Measurements from ENCODE around the gene LYZ.
"Not testable (repeated sequence)": the region's sequence is repeated elsewhere in the genome, so short reads cannot be mapped to it uniquely, and the experiment has no call there.

LYZ gene

DNA sequence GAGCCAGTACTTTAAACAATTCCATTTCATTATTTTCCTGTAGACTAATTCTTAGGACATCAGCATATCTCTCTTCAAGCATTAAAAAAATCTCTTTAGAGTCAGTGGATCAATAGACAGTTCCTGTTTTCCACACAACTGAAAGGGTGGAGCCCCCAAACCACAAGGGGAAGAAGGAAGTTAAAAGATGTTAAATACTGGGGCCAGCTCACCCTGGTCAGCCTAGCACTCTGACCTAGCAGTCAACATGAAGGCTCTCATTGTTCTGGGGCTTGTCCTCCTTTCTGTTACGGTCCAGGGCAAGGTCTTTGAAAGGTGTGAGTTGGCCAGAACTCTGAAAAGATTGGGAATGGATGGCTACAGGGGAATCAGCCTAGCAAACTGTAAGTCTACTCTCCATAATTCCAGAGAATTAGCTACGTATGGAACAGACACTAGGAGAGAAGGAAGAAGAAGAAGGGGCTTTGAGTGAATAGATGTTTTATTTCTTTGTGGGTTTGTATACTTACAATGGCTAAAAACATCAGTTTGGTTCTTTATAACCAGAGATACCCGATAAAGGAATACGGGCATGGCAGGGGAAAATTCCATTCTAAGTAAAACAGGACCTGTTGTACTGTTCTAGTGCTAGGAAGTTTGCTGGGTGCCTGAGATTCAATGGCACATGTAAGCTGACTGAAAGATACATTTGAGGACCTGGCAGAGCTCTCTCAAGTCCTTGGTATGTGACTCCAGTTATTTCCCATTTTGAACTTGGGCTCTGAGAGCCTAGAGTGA is at the start of gene LYZ:
TSS of gene LYZ (plus strand) at position 220 of the 777 bp plus-strand sequence. CDS start at position 248, 28 bp downstream.
- DNase-seq, result no peak

DNA sequence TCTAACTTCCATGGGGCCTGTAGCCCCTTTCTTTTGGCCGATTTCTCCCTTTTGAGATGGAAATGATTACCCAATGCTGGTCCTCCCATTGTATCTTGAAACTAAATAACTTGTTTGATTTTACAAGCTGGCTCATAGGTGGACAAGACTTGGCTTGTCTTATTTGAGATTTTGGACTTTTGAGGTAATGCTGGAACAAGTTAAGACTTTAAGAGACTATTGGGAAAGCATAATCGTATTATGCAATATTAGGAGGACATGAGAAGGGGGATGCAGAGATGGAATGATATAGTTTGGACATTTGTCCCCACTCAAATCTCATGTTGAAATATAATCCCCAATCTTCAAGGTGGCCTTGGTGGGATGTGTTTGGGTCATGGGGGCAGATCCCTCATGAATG is 49.2 kb upstream of the LYZ start:
- no peak for DNase-seq

DNA sequence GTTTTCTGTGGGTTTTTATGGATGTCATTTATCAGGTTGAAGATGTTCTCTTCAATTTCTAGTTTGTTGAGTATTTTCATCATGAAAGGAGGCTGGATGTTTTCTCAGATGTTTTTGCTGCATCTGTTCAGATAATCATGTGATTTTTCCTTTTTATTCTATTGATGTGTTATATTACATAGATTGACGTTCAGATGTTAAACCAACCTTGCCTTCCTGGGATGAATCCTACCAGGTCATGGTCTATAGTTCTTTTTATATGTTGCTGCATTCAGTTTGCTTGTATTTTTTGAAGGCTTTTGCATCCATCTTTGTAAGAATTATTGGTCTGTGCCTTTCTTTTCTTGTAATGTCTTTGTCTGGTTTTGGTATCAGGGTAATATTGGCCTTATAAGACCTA is 43.9 kb upstream of the LYZ start:
- DNase-seq, result no peak

DNA sequence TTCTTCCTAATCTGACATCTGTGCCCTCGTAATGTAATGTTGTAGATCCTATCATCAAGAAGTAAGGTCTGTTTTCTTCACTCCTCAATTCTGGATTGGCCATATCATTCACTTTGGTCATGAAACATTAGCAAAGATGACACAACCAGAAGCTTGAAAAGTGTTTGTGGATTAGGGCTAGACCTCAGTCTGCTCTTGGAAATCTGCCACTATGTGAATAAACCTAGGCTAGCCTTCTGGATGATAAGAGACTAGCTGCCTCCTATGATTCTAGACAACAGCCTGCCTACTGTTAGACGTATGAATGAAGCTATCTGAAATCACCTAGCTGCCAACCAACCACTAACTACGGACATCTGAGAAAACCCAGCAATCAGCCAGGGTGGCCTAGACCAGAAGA is 38.7 kb upstream of the LYZ start:
- no peak for DNase-seq

DNA sequence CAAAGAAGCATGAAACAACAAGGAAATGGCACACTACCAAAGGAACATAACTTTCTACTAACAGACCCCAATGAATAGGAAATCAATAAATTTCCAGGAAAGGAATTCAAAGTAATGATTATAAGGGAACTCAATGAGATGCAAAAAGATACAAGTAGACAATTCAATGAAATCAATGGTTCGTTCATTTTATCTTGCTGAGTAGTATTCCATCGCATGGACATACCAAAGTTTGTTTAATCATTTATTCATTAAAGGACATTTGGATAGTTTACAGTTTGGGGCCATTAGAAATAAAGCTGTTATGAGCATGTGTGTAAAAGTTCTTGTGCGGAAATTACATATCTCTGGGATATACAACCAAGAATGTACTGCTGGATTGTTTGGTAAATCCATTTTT is 35.0 kb upstream of the LYZ start:
- no peak for DNase-seq

DNA sequence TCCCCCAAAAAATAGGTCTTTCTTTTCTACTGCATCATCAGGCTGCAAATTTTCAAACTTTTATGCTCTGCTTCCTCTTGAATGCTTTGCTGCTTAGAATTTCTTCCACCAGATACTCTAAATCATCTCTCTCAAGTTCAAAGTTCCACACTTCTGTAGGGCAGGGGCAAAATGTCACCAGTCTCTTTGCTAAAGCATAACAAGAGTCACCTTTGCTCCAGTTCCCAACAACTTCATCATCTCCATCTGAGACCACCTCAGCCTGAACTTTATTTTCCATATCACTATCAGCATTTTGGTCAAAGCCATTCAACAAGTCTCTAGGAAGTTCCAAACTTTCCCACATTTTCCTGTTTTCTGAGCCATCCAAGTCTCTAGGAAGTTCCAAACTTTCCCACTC is 31.4 kb upstream of the LYZ start:
- not testable (repeated sequence) for DNase-seq

DNA sequence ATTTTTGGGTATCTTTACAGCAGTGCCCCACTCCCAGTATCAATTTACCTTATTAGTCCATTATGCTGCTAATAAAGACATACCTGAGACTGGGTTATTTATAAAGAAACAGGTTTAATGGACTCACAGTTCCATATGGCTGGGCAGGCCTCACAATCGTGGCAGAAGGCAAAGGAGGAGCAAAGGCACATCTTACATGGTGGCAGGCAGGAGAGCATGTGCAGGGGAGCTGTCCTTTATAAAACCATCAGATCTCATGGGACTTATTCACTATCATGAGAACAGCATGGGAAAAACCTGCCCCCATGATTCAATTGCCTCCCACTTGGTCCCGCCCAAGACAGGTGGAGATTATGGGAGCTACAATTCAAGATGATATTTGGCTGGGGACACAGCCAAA is 30.9 kb upstream of the LYZ start:
- DNase-seq, result not testable (repeated sequence)

DNA sequence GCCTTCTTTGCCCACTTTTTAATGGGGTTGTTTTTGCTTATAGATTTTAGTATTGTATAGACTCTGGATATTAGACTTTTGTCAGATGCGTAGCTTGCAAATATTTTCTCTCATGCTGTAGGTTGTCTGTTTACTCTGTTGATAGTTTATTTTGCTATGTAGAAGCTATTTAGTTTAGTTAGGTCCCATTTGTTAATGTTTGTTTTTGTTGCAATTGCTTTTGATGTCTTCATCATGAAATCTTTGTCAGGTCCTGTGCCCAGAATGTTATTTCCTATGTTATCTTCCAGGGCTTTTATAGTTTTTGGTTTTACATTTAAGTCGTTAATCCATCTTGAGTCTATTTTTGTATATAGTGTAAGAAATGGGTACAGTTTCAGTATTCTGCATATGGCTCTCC is 30.0 kb upstream of the LYZ start:
- no peak for DNase-seq

DNA sequence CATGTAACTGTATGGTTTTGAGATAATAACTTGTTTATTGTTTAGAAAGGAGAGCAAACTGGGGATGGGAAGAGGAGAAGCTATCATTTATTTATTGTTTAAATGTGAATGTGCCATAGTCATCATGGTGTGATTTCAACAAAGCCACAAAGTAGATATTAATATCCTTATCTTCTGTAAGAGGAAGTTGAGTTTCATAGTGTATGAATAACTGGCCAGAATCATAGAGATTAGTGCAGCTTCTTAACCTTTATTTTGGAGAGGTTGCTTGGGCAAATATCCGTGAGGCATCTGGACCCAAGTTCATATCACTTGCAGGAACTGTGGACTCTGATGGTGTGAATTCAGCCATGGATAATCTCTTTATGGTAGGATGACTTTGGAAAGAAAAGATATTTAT is 26.8 kb upstream of the LYZ start:
- no peak for DNase-seq

DNA sequence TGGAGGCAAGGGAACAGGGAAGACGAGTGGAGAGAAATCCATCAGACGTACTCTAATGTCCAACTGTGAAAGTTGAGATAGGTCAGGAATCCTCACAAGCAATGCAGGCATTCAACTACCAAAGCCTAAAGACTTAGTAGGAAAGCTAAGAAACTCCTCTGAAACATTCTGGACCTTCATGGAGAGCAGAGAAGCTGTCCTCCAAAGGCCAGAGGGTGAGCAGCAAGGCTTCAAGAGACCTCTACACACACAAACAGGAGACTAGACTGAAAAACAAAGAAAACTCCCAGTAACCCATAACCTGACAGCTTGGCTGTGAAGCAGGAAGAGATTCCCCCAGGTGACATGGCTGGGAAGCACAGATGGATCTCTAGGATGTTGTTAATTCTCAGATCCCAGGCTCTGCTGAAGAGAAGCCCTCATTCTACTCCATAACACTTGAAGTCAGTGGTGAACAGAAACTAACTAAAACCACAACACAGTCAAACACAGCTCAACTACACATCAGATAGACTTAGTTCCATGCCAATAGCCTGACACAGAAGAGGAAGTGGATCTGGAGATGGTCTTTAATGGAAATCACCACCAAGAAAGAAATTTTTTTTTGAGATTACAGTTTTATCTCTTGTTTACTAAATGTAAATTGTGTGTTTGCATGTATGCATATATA is 23.2 kb upstream of the LYZ start:
- DNase-seq, result no peak

DNA sequence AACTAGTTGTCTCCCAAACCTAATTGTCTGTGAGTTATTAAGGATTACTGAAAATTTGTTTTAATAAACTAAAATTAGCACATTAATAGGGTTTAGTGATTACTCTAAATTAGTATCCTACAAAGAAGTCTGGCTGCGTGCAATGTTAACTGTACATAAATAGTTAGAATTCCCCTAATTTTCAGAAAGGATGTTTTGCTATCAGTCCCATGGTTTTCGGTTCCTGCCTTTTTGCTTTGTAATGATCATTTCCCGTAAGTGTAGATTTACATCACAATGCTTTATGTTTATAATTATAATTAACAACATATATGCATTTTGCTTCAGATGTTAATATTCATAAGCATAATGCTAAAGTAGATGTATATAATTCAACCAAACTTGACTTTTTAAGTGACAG is 19.8 kb upstream of the LYZ start:
- DNase-seq, result no peak

DNA sequence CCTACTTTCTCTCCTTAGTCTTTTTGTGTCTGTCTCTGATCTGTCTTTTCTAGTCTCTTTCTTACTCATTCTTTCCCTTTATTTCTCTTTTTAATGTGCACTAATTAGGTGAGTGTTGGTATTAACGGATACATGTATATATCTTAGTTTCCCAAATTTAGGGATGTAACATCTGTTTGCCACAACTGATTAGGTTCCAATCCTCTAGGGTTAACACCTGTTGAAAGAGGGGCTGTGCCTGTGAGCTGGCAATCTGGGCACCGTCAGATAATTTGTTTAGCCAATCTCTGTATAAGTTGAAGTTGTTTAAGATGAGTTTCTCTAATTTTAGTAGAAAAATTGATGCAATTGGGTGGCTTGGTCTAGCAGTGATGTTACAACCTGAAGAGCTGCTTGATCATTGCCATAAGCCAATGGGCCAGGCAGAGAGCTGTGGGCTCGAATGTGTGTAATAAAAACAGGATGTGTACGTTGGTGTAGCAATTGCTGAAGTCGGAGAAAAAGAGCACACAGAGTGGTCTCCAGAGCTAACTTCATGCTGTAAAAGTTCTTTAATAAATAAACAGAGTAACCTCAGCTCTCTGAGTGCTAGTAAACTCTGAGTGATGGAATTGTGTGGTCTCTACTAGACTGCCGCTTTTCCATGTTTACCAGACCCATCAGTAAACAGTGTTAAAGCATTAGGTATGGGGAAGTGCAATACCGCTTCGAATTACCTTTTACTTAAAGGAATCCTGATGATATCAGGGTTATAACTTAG is 18.3 kb upstream of the LYZ start:
- peak; percentile 50 for DNase-seq

DNA sequence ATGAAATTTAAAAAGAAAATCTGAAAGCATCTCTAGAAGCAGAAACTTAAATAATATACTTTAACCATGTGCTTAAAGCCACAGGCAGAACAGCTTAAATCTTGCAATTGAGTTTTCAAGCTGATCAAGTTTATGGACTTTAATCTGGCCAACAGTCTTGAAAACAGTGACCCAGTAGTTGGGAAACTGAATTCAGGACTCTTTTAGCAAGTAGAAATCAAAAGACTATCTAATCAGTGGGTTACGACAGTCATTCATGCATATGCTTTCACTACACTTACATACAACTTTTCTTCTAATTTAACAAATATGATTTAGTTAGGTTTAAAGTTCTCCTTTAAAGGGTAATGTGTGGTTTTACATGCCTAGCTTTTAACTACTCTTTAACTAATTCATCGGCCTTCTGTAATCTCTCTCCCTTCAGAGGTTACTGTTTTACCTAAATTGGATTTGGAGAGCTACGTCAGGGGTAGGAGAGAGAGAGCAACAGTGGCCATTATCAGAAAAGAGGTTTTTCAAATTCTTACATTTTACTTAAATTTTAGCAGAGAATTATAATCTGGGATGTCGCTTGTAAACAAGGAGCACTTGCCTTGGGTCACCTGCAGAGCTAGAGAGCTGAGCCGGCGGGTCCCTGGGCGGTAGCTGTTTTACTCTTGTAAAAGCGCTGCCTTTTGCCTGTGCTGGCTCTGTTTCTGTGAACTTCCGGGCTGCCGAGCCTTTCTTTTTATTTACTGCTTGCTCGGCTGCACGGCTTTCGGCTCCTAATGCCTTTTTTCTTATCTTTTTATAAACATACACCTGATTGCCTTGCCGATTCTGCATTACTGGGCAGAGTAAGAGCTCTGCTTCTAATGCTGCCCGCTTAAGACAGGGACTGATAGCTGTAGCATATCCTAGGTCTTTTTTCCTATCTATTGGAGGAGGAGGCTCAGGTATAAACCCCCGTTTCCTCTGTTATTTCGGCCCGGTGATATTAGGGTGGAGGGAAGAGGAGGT is 17.4 kb upstream of the LYZ start:
- DNase-seq, result peak; percentile 74

DNA sequence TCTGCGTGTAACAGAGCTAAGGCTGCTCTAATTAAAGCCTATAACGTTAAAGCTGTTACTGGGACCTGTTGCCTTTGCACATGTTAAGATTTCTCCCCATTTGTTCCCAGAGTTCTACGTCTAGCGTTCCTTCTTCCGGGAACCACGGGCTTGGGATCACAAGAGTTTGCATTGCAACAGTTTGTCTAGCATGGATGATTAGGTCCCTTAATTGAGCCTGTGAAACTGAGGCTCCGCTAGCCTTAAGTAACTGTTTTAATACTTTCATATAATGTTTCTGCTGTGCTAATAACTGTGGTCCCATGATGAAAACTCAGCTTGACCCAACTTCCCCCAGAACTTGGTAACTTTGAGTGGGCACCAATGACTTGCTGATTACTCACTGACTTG is 16.7 kb upstream of the LYZ start:
- DNase-seq, result no peak

DNA sequence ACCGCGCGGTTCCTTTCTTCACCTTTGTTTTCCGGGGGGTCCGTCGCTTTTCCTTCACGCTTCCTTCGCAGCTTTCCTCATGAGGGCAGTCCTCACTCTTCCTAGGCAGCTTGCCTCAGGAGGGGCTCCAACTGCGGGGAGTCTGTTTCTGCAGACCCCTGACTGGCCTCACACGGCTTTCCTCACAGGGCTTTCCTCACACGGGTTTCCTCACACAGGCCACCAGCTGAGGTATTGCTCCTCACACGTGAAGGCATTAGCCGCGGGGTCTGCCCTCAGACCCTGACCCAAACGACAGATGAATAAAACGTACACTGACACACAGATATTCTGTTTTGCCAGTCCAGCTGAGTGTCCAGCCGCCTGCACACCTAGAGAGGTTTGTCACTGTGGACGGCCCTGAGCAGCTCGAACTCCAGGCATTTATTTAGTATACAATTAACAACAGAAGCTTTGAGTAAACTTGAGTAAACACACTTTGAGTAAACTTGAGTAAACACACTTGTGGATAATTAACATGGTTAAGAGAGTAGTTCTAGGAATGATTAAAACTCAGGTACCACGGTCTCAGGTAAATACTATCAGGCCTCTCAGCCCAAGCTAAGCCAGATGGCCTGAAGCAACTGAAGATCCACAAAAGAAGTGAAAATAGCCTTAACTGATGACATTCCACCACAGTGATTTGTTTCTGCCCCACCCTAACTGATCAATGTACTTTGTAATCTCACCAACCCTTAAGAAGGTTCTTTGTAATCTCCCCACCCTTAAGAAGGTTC is 16.1 kb upstream of the LYZ start:
- DNase-seq, result no peak

DNA sequence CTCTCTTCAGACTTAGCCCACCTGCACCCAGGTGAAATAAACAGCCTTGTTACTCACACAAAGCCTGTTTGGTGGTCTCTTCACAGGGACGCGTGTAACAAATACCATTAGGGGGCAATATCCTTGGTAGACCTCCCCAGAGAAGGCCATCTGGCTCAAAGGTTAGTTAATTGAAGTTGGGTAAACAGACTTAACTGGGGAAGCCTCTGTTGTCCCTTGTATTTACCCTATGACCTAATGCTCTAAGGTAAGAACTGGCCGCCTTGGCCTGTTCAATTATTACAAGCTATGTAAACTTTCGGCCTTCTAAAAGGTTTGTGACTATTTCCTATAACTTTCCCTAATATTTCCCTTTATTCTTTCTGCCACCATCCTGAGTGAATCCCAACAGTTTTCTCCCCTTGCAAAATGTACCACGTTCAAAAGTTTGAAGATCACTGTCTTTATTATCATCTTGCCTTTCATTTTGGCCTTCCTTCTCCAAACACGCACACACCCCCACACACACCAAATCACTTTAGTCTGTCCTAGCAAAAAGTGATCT is 15.3 kb upstream of the LYZ start:
- no peak for DNase-seq

DNA sequence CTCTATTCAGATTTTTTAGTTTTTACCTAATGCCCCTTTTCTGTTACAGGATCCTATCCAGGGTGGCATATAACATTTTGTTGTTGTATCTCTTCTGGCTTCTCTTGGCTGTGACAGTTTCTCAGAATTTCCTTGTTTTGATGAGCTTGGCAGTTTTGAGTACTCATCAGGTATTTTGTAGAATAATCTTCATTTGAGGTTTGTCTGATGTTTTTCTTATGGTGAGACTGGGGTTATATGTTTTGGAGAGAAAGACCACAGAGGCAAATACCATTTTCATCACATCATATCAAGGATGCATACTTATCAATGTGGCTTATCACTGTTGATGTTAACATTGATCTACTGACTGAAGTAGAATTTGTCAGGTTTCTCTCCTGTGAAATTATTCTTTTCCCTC is 14.0 kb upstream of the LYZ start:
- DNase-seq, result no peak

DNA sequence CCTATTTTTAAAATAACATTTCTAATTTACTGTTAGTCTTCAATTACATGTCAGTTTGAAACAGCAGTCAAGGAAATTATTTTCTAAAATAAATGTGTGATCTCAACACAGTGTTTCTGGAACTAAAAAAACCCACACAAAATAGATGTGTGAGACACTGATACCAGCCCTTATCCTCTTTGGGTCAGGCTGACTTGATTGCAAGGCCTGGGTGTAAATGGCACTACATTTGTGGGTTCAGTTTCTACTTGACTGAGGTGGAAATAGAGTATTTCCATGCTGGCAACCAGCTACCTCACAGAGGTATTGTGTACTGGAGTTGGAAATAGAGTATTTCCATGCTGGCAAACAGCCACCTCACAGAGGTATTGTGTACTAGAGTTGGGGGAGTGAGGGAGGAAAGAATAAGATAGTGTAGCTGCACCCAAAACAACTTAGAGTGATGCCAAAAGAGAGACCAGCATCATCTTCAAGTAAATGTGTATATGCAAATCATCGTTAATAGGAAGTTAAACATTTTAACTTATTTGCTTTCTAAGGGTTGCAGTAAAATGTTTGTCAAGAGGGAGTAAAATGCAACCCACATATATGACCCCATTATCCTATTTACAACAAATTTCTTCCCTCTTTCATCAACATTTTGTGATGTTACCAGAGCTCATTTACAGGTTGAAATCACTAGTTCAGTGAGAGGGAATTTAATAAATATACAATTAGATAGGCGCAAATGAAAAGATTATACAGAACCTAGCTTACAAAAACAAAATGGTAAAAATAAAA is 10.7 kb upstream of the LYZ start:
- no peak for DNase-seq

DNA sequence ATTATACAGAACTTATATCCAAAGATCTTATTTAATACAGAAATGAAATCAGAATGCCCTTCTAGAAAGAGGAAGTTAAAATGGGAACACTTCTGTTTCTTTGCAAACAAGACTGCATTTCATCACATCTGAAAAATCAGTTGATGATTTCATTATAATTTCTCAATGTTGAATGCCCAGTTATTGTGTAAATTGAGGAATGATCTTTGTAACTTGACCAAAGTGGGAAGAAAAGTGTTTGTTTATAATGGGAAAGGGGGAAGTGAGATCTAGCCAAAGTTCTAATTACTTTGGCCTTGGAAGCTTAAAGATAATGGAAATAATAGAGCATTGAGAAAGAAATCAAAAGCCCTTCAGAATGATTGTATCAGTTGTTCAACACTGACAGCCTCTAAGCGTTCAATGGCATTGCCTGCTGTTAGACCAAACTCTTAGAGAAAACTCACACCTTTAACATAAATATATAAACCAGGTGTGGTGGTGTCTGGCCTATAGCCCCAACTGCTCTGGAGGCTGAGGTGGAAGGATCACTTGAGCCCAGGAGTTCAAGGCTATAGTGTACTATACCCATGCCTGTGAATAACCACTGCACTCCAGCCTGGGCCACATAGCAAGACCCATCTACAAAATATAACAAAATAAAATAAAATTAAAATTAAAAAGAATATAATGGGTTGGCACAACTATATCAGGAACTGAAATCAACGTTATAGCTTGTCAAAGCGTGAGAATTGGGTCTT is 9.9 kb upstream of the LYZ start:
- DNase-seq, result no peak

DNA sequence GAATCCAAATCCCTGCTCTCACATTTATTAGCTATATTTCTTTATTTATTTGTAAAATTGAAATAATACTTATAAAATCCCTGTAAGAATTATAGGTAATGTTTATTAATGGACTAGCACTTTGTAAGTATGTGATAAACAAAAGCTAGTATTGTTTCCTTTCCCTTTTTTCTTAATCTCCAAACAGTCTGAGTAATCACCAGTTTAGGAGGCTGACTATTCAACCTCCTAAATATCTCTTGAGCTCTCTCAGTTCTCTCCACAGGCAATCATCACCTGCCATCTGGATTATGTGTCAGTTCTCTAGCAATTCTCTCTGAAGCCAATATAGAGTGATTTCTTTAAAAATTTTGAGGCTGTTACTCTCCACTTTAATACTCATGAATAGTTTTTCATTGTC is 9.2 kb upstream of the LYZ start:
- DNase-seq, result no peak
